ENCODE results near the gene PVALB. TPM values are rescaled to one million over a fixed set of nuclear protein-coding genes. Genes with fewer than 3 reads are reported as not detected.
A peak's percentile ranks its signal among the peaks of the same experiment; 100 is the strongest.

The PVALB gene
- total RNA-seq, 1 donor from 2014 or later: 0.81 TPM

GRCh38 chr22:36850056-36850455 is 33.2 kb upstream of the PVALB start:
- no peak for DNase-seq (ENCODE audit: low spot score)
- no peak for ATAC-seq

GRCh38 chr22:36846949-36847348 is 30.1 kb upstream of the PVALB start:
- DNase-seq (ENCODE audit: low spot score) (no peak), ATAC-seq (no peak)

- no peak for ATAC-seq
- DNase-seq (ENCODE audit: low spot score): no peak
Observed at GRCh38 chr22:36846271-36846670, 29.4 kb upstream of the PVALB start.

- ATAC-seq (no peak), DNase-seq (ENCODE audit: low spot score) (no peak)
Observed at GRCh38 chr22:36840106-36840505, 23.3 kb upstream of the PVALB start.

GRCh38 chr22:36839356-36840073 is 22.7 kb upstream of the PVALB start:
- DNase-seq (ENCODE audit: low spot score) (no peak), ATAC-seq (no peak)

GRCh38 chr22:36838119-36839030 is 21.5 kb upstream of the PVALB start:
- no peak for ATAC-seq
- no peak for DNase-seq (ENCODE audit: low spot score)

GRCh38 chr22:36835903-36836302 is 19.1 kb upstream of the PVALB start:
- DNase-seq (ENCODE audit: low spot score) (no peak), ATAC-seq (no peak)

- no peak for ATAC-seq
Observed at GRCh38 chr22:36833073-36833472, 16.2 kb upstream of the PVALB start.

GRCh38 chr22:36831717-36832116 is 14.9 kb upstream of the PVALB start:
- DNase-seq (ENCODE audit: low spot score) (no peak), ATAC-seq (no peak)

More at GRCh38 chr22:36833073-36833472, 16.2 kb upstream of the PVALB start:
- DNase-seq (ENCODE audit: low spot score): no peak

- ATAC-seq (no peak), DNase-seq (ENCODE audit: low spot score) (no peak)
Observed at GRCh38 chr22:36831206-36831605, 14.4 kb upstream of the PVALB start.

GRCh38 chr22:36830601-36831000 is 13.8 kb upstream of the PVALB start:
- ATAC-seq (no peak), DNase-seq (ENCODE audit: low spot score) (no peak)

GRCh38 chr22:36829370-36830002 is 12.7 kb upstream of the PVALB start:
- ATAC-seq (no peak), DNase-seq (ENCODE audit: low spot score) (no peak)

GRCh38 chr22:36828815-36829214 is 12.0 kb upstream of the PVALB start:
- DNase-seq (ENCODE audit: low spot score): no peak
- ATAC-seq: no peak

- ATAC-seq (no peak), DNase-seq (ENCODE audit: low spot score) (no peak)
Observed at GRCh38 chr22:36826262-36826661, 9.4 kb upstream of the PVALB start.

- ATAC-seq (no peak), DNase-seq (ENCODE audit: low spot score) (no peak)
Observed at GRCh38 chr22:36824655-36825054, 7.8 kb upstream of the PVALB start.

GRCh38 chr22:36823186-36823839 is 6.5 kb upstream of the PVALB start:
- no peak for ATAC-seq
- DNase-seq (ENCODE audit: low spot score): no peak

GRCh38 chr22:36822581-36822980 is 5.7 kb upstream of the PVALB start:
- no peak for DNase-seq (ENCODE audit: low spot score)
- ATAC-seq: no peak

GRCh38 chr22:36819112-36819511 is 2.3 kb upstream of the PVALB start:
- DNase-seq (ENCODE audit: low spot score) (no peak), ATAC-seq (no peak)

GRCh38 chr22:36818010-36818642 is 1.3 kb upstream of the PVALB start:
- ATAC-seq (no peak), DNase-seq (ENCODE audit: low spot score) (no peak)

- ATAC-seq (no peak), DNase-seq (ENCODE audit: low spot score) (no peak)
Observed at GRCh38 chr22:36817525-36817848, 652 bp upstream of the PVALB start.

GRCh38 chr22:36816339-36816635 is 548 bp downstream of the PVALB start:
- no peak for DNase-seq (ENCODE audit: low spot score)
- ATAC-seq: peak; percentile 22
